Measurements from ENCODE around the gene SRSF1. TPM values are rescaled to one million over a fixed set of nuclear protein-coding genes. Genes with fewer than 3 reads are reported as not detected.
A peak's percentile ranks its signal among the peaks of the same experiment; 100 is the strongest.

Gene SRSF1
- total and polyA plus RNA-seq, 7 experiments from 2014 or later = 48.7 to 362 (median 122) TPM

DNA sequence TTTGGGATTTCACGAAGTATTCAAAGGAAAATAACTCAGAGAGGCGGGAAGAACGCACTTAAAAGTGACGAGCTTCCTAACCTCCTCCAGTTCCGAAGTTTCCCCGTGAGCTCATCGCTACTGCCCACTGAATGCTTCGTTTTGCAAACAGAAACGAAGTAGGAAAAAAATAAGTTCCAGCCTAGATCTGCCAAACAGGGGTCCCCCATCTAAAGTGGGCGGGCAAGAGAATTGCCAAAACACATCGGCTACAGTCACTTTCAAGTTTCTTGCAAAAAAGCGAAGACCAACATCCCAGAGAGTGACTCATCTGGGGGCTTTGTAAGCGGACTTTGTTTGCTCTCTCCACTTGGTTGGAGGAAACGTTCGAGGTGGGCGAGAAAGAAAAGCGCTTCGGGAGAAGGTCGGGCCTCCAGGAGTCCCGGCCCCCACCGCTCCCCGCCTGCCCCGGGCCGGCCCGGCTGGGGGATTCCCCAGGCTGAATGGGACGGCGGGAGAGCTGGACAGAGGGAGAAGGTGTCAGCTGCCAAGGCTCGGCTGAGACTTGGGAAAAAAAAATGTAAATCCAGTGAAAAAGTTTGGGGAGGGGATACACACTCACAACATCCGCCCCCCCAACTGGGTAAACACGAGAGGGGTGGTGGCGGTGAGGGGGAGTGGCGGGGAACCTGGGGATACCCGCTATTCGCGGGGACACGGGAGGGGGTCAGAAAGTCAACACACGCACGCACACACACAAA, 20.0 kb downstream of the SRSF1 start:
- H3K27me3 Mint-ChIP-seq = no peaks in the 10 kb centered on the region
- Histone ChIP-seq H3K9me3 (ENCODE audit: control insufficient read depth in 2 of 3, low read length in 3 of 3) (no peaks in the 10 kb centered on the region), H3K4me3 (ENCODE audit: low read length) (peak overlapping the region; percentile 69), H3K4me1 (ENCODE audit: control insufficient read depth in 2 of 2, insufficient read depth in 2 of 2, low read length in 2 of 2) (peaks cover 40 to 53% of the 10 kb centered on the region in 2 donors), H3K27ac (ENCODE audit: low read depth, low read length) (peak overlapping the region; percentile 87), H3K36me3 (ENCODE audit: control insufficient read depth in 2 of 3, insufficient read depth in 3 of 3, low read length in 3 of 3) (peaks cover 0 to 26% (median under 1%) of the 10 kb centered on the region in 3 experiments), H3K27me3 (ENCODE audit: control insufficient read depth in 2 of 2, insufficient read depth in 2 of 2, low read length in 2 of 2) (no peaks in the 10 kb centered on the region)
- peak in 4 of 9 donors; percentile 13 to 59 (median 37) for DNase-seq
- POLR2A ChIA-PET = interaction anchor here (0.6 to 3.7 kb wide), 8 partner anchors 8 to 97 kb away, joined by 3 to 26 read pairs (median 4); partner anchors contain the start of gene SRSF1
- ATAC-seq = peak; percentile 19
- H3K4me3 Mint-ChIP-seq = peak overlapping the region; percentile 85 to 95 (median 93)
- peaks cover 48 to 81% (median 75%) of the 10 kb centered on the region in 7 donors for H3K4me1 Mint-ChIP-seq
- H3K27ac Mint-ChIP-seq = peak overlapping the region; percentile 87 to 98 (median 93)
- H3K36me3 Mint-ChIP-seq = peaks cover 0 to 15% (median 9%) of the 10 kb centered on the region in 5 donors
- H3K9me3 Mint-ChIP-seq = peaks cover 0 to 3% (median 0%) of the 10 kb centered on the region in 11 donors
- CTCF ChIA-PET = interaction anchor here (1.0 to 1.3 kb wide), 5 partner anchors 12 to 133 kb away, joined by 3 to 8 read pairs (median 3); partner anchors contain the start of gene SRSF1
- intact Hi-C loops (cut with micrococcal nuclease) = loop anchor here (1.0 to 5.0 kb wide), 4 partner anchors 20 to 1075 kb away; partner anchors contain the start of genes SRSF1 (in 1 of the 2) and TRIM25 (in 1 of the 2)

DNA sequence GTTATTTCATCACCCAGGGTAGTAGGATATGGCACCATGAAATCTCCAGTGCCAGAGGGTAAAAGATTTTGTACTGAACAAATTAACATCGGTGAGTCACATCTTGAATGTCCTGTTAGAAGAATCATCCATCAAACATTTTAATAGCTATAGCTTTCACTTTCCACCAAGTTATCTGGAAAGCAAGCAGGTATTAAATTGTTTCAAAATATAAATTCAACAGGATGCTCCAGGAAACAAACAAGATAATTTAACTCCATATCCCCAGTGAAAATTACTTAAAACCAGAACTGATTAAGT, 21.4 kb downstream of the SRSF1 start:
- Mint-ChIP-seq H3K4me1 (peaks cover 57 to 82% (median 78%) of the 10 kb centered on the region in 7 donors), H3K27ac (peak overlapping the region in 8 of 9 donors; percentile 19 to 87 (median 66)), H3K36me3 (peaks cover under 1 to 20% (median 13%) of the 10 kb centered on the region in 5 donors), H3K4me3 (peak overlapping the region; percentile 1 to 95 (median 64)), H3K9me3 (peaks cover 0 to 3% (median 0%) of the 10 kb centered on the region in 11 donors), H3K27me3 (no peaks in the 10 kb centered on the region)
- no peak for DNase-seq
- H3K4me1 ChIP-seq (ENCODE audit: control insufficient read depth in 2 of 2, insufficient read depth in 2 of 2, low read length in 2 of 2) = peaks cover 40 to 59% of the 10 kb centered on the region in 2 donors
- ChIA-PET CTCF (interaction anchor here (1.0 to 2.3 kb wide), 5 partner anchors 9 to 128 kb away, joined by 3 to 17 read pairs (median 4); no protein-coding TSS in a partner anchor), POLR2A (interaction anchor here (1.0 to 3.7 kb wide), 5 partner anchors 13 to 136 kb away, joined by 3 to 26 read pairs (median 4); partner anchors contain the start of genes MRPS23 and SRSF1)
- intact Hi-C loops (cut with micrococcal nuclease) = loop anchor here (5.0 kb wide), 2 partner anchors 38 to 1073 kb away; partner anchors contain the start of gene TRIM25 (in 1 of the 2)
- H3K9me3 ChIP-seq (ENCODE audit: control insufficient read depth in 2 of 3, low read length in 3 of 3) = no peaks in the 10 kb centered on the region
- no peak for ATAC-seq
- no peak overlapping the region for H3K4me3 ChIP-seq (ENCODE audit: low read length)
- no peaks in the 10 kb centered on the region for H3K27me3 ChIP-seq (ENCODE audit: control insufficient read depth in 2 of 2, insufficient read depth in 2 of 2, low read length in 2 of 2)
- peaks cover 0 to 31% (median 5%) of the 10 kb centered on the region in 3 experiments for H3K36me3 ChIP-seq (ENCODE audit: control insufficient read depth in 2 of 3, insufficient read depth in 3 of 3, low read length in 3 of 3)
- H3K27ac ChIP-seq (ENCODE audit: low read depth, low read length) = peak overlapping the region; percentile 87

DNA sequence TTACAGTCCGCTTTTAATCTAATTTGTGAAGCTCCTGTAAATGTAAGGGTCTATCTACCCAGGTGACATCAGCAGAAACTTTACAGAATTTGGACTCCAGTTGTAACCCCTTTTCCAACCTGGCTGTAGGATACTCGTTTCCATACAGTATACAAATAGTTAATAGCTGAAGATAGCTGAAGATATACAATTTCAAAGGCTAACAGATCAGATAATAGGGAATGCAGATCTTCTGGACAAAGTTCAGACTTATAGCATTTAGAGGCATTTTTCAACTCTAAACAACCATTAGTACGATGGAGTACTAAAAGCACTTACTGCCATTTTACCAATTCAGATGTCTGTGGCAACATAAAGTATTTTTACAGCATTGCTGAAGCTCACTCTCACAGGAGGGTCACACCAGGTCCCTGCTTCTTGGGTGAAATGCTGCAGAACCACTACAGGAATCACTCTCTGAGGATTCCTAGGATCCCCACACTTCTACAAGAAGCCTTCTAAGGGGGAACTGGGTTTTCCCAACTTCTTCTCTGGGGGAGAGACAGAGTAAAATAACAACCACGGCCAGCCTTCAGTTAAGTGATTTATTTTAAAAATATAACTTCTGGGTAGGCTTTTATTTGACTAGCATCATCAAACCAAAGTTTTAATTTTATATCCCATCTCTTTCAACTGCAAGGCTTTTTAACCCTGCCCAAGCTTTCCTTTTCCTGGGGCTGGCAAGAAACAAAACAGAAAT, 21.9 kb downstream of the SRSF1 start:
- Histone ChIP-seq H3K9me3 (ENCODE audit: control insufficient read depth in 2 of 3, low read length in 3 of 3) (no peaks in the 10 kb centered on the region), H3K27me3 (ENCODE audit: control insufficient read depth in 2 of 2, insufficient read depth in 2 of 2, low read length in 2 of 2) (no peaks in the 10 kb centered on the region), H3K27ac (ENCODE audit: low read depth, low read length) (no peak overlapping the region), H3K36me3 (ENCODE audit: control insufficient read depth in 2 of 3, insufficient read depth in 3 of 3, low read length in 3 of 3) (peaks cover under 1 to 37% (median 5%) of the 10 kb centered on the region in 3 experiments), H3K4me3 (ENCODE audit: low read length) (peak overlapping the region; percentile 27), H3K4me1 (ENCODE audit: control insufficient read depth in 2 of 2, insufficient read depth in 2 of 2, low read length in 2 of 2) (peaks cover 40 to 59% of the 10 kb centered on the region in 2 donors)
- ChIA-PET POLR2A (interaction anchor here (0.8 to 3.7 kb wide), 6 partner anchors 8 to 136 kb away, joined by 3 to 26 read pairs (median 8); partner anchors contain the start of genes MRPS23 and SRSF1), CTCF (interaction anchor here (0.6 to 2.3 kb wide), 4 partner anchors 9 to 127 kb away, joined by 3 to 17 read pairs (median 5); no protein-coding TSS in a partner anchor)
- ATAC-seq (no peak), DNase-seq (no peak)
- Mint-ChIP-seq H3K36me3 (peaks cover 3 to 25% (median 13%) of the 10 kb centered on the region in 5 donors), H3K4me1 (peaks cover 57 to 85% (median 83%) of the 10 kb centered on the region in 7 donors), H3K4me3 (peak overlapping the region; percentile 35 to 95 (median 64)), H3K27ac (peak overlapping the region in 8 of 9 donors; percentile 53 to 87 (median 72)), H3K27me3 (no peaks in the 10 kb centered on the region), H3K9me3 (peaks cover 0 to 3% (median 0%) of the 10 kb centered on the region in 11 donors)
- intact Hi-C loops (cut with micrococcal nuclease) = loop anchor here (1.0 to 5.0 kb wide), 3 partner anchors 9 to 1073 kb away; partner anchors contain the start of gene TRIM25 (in 1 of the 2)

DNA sequence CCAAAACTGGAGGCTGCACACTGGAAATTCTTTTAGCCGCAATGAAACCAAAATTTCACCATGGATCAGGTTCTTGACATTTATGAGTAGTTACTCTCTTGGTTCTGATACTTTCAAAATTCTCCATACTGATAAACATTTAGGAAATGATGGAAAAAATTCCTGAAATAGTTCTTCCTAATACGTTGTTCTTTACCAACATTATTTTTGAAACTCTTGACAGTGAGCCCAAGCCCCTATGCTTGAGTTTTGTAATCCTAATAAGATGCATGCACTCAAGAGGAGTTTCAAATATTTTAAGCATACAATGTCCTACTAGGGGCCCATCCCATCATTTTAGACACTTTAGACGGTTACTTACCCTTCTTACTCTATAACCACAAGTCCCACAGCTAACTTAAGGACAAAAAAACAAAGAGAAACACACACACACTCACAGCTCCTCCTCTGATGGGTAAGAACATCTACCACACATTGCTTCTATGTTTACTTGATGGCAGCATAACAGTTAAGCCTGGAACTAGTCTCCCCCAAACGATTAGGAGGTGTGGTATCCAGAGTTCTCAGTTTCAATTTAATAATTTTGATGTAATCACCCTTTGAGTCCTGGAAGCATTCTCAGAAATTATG, 22.7 kb downstream of the SRSF1 start:
- Mint-ChIP-seq H3K36me3 (peaks cover 3 to 25% (median 13%) of the 10 kb centered on the region in 5 donors), H3K9me3 (peaks cover 0 to 3% (median 0%) of the 10 kb centered on the region in 11 donors), H3K27ac (peak overlapping the region in 6 of 9 donors; percentile 34 to 87 (median 67)), H3K4me1 (peaks cover 57 to 79% (median 76%) of the 10 kb centered on the region in 7 donors), H3K27me3 (no peaks in the 10 kb centered on the region), H3K4me3 (peak overlapping the region in 9 of 10 donors; percentile 26 to 95 (median 65))
- intact Hi-C loops (cut with micrococcal nuclease) = loop anchor here in 1 of 2 donors (1.0 kb wide), 1 partner anchor 8 kb away; no protein-coding TSS in a partner anchor
- DNase-seq (no peak), ATAC-seq (no peak)
- ChIA-PET CTCF (interaction anchor here (1.6 to 2.3 kb wide), 3 partner anchors 10 to 126 kb away, joined by 4 to 17 read pairs (median 6); no protein-coding TSS in a partner anchor), POLR2A (interaction anchor here (0.8 to 3.7 kb wide), 4 partner anchors 9 to 22 kb away, joined by 3 to 26 read pairs (median 10); partner anchors contain the start of gene SRSF1)
- H3K27me3 ChIP-seq (ENCODE audit: control insufficient read depth in 2 of 2, insufficient read depth in 2 of 2, low read length in 2 of 2) = no peaks in the 10 kb centered on the region
- H3K36me3 ChIP-seq (ENCODE audit: control insufficient read depth in 2 of 3, insufficient read depth in 3 of 3, low read length in 3 of 3) = peaks cover 5 to 44% (median 7%) of the 10 kb centered on the region in 3 experiments
- no peaks in the 10 kb centered on the region for H3K9me3 ChIP-seq (ENCODE audit: control insufficient read depth in 2 of 3, low read length in 3 of 3)
- no peak overlapping the region for H3K27ac ChIP-seq (ENCODE audit: low read depth, low read length)
- H3K4me3 ChIP-seq (ENCODE audit: low read length) = peak overlapping the region; percentile 27
- H3K4me1 ChIP-seq (ENCODE audit: control insufficient read depth in 2 of 2, insufficient read depth in 2 of 2, low read length in 2 of 2) = peaks cover 40 to 59% of the 10 kb centered on the region in 2 donors

DNA sequence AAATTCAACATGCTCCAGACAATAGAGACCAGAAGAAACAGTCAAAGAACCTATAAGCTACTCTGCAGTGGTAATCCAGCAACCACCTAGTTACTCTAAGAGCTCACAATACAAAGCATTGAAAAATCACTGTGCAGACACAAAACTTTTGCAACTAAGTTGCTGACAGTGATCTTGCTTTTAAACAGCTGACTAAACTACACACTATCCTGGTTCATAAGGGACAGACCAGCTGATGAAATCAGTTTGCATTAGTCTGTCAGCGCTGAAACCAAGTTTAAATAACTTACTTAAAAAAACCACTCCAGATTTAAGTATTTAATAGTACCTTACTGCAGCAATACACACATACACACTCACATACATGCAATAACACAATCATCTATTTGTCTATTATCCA, 23.6 kb downstream of the SRSF1 start:
- Histone ChIP-seq H3K4me1 (ENCODE audit: control insufficient read depth in 2 of 2, insufficient read depth in 2 of 2, low read length in 2 of 2) (peaks cover 36 to 53% of the 10 kb centered on the region in 2 donors), H3K9me3 (ENCODE audit: control insufficient read depth in 2 of 3, low read length in 3 of 3) (no peaks in the 10 kb centered on the region), H3K4me3 (ENCODE audit: low read length) (no peak overlapping the region), H3K36me3 (ENCODE audit: control insufficient read depth in 2 of 3, insufficient read depth in 3 of 3, low read length in 3 of 3) (peaks cover 12 to 53% (median 15%) of the 10 kb centered on the region in 3 experiments), H3K27ac (ENCODE audit: low read depth, low read length) (no peak overlapping the region), H3K27me3 (ENCODE audit: control insufficient read depth in 2 of 2, insufficient read depth in 2 of 2, low read length in 2 of 2) (no peaks in the 10 kb centered on the region)
- peaks cover 55 to 76% (median 72%) of the 10 kb centered on the region in 7 donors for H3K4me1 Mint-ChIP-seq
- no peaks in the 10 kb centered on the region for H3K9me3 Mint-ChIP-seq
- ChIA-PET CTCF (interaction anchor here (0.6 to 1.1 kb wide), 3 partner anchors 13 to 65 kb away, joined by 3 to 4 read pairs (median 3); no protein-coding TSS in a partner anchor), POLR2A (interaction anchor here (0.6 to 2.9 kb wide), 3 partner anchors 10 to 23 kb away, joined by 3 to 13 read pairs (median 5); partner anchors contain the start of gene SRSF1)
- ATAC-seq = no peak
- H3K27ac Mint-ChIP-seq = peak overlapping the region in 7 of 9 donors; percentile 18 to 77 (median 43)
- H3K36me3 Mint-ChIP-seq = peaks cover 8 to 30% (median 16%) of the 10 kb centered on the region in 5 donors
- no peak for DNase-seq
- peak overlapping the region in 8 of 10 donors; percentile 9 to 95 (median 67) for H3K4me3 Mint-ChIP-seq
- intact Hi-C loops (cut with micrococcal nuclease) = no loop called here
- H3K27me3 Mint-ChIP-seq = no peaks in the 10 kb centered on the region
